Epithelial cell of esophagus (primary cell): ENCODE measurements around the gene MROH2B.

Experiments
- DNase-seq: peaks from one replicate; pipeline ENCODE4 v3.0.0; 2010; ENCODE audit warnings: low read depth
- H3K4me3 ChIP-seq: 2 replicates; pipeline ENCODE4 v1.5.1; 2011; ENCODE audit warnings: mild to moderate bottlenecking, low read length, control low read depth
- TF ChIP-seq, protein P1 (sequence below): IDR thresholded peaks from 2 replicates; pipeline ENCODE4 v1.5.1; 2011; ENCODE audit warnings: low read depth, mild to moderate bottlenecking, low read length, control low read depth, inconsistent platforms; ENCODE audit not compliant: insufficient read depth; ENCODE audit errors: missing control alignments

The MROH2B gene

DNA sequence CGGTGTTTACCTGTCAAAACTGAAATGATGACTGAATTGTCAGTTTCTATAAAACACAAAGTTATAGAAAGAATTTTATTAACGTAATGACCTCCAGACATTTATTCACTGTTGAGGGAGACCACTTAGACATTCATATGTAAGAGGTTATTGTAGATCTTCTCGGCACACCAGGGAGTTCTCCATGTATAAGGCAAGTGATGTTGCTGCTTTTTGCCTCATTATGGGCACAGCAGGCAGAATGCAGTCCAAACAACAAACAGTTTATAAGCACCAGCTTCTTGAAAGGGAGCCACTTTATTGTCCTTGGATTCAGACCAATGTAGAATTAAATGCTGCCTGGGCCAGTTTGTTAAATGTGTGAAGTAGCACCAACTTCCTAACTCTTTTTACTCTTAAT is 95.1 kb downstream of the MROH2B start:
- TF ChIP-seq, protein P1, sequence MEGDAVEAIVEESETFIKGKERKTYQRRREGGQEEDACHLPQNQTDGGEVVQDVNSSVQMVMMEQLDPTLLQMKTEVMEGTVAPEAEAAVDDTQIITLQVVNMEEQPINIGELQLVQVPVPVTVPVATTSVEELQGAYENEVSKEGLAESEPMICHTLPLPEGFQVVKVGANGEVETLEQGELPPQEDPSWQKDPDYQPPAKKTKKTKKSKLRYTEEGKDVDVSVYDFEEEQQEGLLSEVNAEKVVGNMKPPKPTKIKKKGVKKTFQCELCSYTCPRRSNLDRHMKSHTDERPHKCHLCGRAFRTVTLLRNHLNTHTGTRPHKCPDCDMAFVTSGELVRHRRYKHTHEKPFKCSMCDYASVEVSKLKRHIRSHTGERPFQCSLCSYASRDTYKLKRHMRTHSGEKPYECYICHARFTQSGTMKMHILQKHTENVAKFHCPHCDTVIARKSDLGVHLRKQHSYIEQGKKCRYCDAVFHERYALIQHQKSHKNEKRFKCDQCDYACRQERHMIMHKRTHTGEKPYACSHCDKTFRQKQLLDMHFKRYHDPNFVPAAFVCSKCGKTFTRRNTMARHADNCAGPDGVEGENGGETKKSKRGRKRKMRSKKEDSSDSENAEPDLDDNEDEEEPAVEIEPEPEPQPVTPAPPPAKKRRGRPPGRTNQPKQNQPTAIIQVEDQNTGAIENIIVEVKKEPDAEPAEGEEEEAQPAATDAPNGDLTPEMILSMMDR = no peak
- no peak for DNase-seq
- H3K4me3 ChIP-seq = no peak overlapping the region

DNA sequence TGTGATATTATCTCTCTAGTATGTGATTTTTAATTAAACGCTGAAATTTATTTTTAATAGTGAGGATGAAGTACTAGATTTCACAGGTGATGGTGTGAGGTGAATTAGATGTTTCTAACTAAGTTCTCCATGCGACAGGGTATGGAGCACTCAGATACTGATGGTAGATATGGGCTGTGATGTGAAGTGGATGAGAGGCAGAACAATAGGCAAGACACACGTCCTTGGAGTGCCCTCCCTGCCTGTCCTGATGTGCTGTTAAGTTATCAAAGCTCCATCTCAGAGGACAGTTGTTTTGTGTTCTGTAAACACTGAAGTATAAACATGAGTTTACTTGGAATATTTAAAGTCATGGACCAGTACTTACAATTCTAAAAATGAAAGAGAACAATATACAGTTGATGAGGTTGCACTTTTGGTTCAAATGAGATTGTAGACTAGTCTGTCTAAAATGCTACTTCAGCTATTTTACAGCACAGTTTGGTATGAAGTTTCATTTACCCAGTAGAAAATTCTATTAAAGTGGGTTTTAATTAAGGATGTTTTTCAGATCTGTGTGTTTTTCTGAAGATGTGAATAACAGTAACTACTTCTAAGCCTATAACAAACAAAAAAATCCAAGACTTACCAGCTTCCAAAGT is 97.7 kb downstream of the MROH2B start:
- TF ChIP-seq, protein P1 = no peak
- DNase-seq = no peak
- no peak overlapping the region for H3K4me3 ChIP-seq

DNA sequence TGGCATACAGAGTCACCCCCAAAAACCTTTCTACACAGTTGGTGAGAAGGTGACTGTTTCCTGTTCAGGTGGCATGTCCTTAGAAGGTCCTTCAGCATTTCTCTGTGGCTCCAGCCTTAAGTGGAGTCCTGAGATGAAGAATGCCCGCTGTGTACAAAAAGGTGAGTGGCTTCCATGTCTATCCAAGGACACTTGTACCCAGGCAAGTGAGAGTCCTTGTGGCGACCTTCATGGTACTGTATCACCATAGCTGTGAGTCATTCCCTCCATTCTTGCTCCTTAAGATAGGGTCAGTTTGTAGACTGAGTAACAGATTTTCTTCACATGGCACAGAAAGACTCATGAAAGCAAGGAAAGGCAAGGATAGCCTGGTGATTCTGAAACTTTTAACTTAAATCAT is 98.7 kb downstream of the MROH2B start:
- H3K4me3 ChIP-seq = no peak overlapping the region
- no peak for DNase-seq
- TF ChIP-seq, protein P1 = no peak

DNA sequence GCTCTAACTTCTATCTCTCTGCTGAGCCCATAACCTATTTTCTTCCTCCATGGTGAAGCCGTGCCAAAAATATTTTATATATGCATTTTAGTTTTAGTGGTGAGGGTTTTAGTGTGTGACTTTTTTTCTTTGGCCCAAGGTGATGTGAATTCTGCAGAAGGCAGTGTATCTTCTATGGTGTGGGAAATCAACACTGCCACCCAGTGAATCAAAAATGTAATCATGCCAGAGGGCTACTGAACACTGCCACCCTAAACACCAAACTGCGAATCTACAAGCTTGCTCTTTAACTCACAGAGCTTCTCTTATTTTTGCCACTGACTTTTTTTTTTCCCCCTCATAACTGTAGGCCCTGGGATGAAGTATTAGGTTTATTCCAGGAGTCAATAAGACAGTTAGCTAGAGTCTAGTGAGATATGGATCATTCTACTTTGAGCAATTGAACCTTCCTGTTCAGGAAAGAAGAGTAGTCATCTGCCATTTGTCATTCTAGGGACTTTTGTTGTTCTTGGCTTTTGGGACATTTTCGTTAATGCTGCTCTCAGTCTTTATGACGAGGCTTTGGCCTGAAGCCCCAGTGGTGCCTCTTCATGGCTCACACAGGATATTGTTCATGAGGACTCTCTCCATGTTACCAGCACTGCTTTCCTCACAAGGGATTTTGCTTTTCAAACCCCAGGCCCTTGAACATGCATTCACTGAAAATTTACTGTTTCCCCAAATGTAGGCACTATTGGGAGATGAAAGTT is 108.8 kb downstream of the MROH2B start:
- H3K4me3 ChIP-seq = no peak overlapping the region
- TF ChIP-seq, protein P1 = no peak
- DNase-seq = no peak

DNA sequence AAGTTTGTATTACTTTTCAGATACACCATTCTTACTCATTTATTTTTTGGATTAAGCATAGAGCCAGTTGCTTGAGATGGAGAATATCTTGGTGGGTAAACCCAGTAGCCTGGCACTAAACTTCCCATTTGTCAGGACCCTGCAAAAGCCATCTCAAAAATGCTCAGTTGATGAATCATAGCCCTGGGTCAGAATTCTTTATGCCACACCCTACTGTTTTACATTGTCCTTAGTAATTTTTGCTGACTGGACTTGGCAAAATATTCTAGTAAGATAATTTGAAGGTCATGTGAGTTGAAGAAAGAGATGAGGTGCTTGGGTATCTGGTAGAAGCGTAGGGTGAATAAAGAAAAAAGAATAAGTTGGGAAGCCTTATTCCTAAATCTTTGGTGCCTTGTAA is 111.1 kb downstream of the MROH2B start:
- no peak for DNase-seq
- TF ChIP-seq, protein P1 = no peak
- H3K4me3 ChIP-seq = no peak overlapping the region

DNA sequence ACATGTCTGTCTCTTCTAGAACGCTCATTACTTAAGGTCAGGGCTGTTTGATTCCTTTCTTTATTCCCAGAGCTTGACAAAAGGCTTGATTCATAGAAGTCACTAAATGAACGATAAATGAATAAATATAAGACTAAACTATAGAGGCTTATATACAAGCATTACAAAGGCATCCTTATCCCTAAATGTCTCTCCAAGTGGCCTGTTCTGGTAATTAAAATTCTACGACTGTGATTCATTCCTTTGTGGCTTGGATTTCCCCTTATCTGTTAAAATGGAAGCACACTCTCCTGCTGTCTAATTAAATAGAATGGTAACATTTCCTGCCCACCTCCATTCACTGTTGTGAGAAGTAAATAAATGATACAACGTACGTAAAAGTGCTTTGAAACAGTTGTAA is 112.3 kb downstream of the MROH2B start:
- H3K4me3 ChIP-seq = no peak overlapping the region
- TF ChIP-seq, protein P1 = no peak
- DNase-seq = no peak
